AG04449 (cell line): ENCODE data around the gene GALNTL6.

Source experiments
- CTCF ChIA-PET: fragments of 350-600 bp; formaldehyde crosslinking; extraction: SDS; loops from one replicate; lab custom pipeline; 2021; ENCODE audit warnings: antibody characterized with exemption; lab: Yijun Ruan, JAX
- POLR2A ChIA-PET: fragments of 400-600, 350-600 bp; formaldehyde crosslinking; extraction: SDS; loops from one replicate; lab custom pipeline; 2020; ENCODE audit warnings: antibody characterized with exemption, inconsistent platforms; lab: Yijun Ruan, JAX
- DNase-seq: peaks from one replicate; pipeline ENCODE4 v3.0.0-alpha.2; 2010; ENCODE audit warnings: low read depth, low spot score
- H3K4me3 ChIP-seq: 2 replicates; pipeline ENCODE4 v1.5.1; 2011; ENCODE audit warnings: low read depth, mild to moderate bottlenecking, control low read depth, low read length
- CTCF ChIP-seq: IDR thresholded peaks from one replicate; pipeline ENCODE4 v1.5.1; 2011; ENCODE audit warnings: mild to moderate bottlenecking, moderate library complexity, low read length, control low read depth, inconsistent platforms; ENCODE audit not compliant: insufficient read depth; ENCODE audit errors: missing control alignments

GALNTL6 gene

GRCh38 chr4:173009129-173009823 lies 1196.1 kb downstream of the GALNTL6 start:
- ChIA-PET POLR2A (no interaction called here), CTCF (no interaction called here)
- H3K4me3 ChIP-seq = no peak overlapping the region
- no peak for TF ChIP-seq CTCF
- no peak for DNase-seq

GRCh38 chr4:173012608-173013007 lies 1199.4 kb downstream of the GALNTL6 start:
- ChIA-PET POLR2A (no interaction called here), CTCF (interaction anchor here (0.7 to 4.9 kb wide), 32 partner anchors 8 to 943 kb away, joined by 3 to 203 read pairs (median 6); no protein-coding TSS in a partner anchor)
- DNase-seq = no peak
- TF ChIP-seq CTCF = no peak
- H3K4me3 ChIP-seq = no peak overlapping the region

- DNase-seq = no peak
- TF ChIP-seq CTCF = peak; percentile 56
- no peak overlapping the region for H3K4me3 ChIP-seq
- ChIA-PET CTCF (interaction anchor here (0.6 to 4.9 kb wide), 65 partner anchors 8 to 942 kb away, joined by 3 to 203 read pairs (median 4); partner anchors contain the start of genes GALNT7 and SAP30), POLR2A (no interaction called here)
These were observed 1200.2 kb downstream of the GALNTL6 start for GRCh38 chr4:173013232-173013930.

GRCh38 chr4:173014113-173014558 lies 1200.9 kb downstream of the GALNTL6 start:
- no peak for DNase-seq
- CTCF ChIA-PET = interaction anchor here (0.6 to 4.9 kb wide), 60 partner anchors 8 to 941 kb away, joined by 3 to 203 read pairs (median 4); partner anchors contain the start of genes GALNT7 and SAP30
- H3K4me3 ChIP-seq = no peak overlapping the region
- POLR2A ChIA-PET = interaction anchor here (0.6 kb wide), 1 partner anchor 277 kb away, joined by 3 read pairs; no protein-coding TSS in a partner anchor
- peak; percentile 10 for TF ChIP-seq CTCF

GRCh38 chr4:173014836-173015235 lies 1201.6 kb downstream of the GALNTL6 start:
- CTCF ChIA-PET = interaction anchor here (2.1 to 4.9 kb wide), 4 partner anchors 9 to 284 kb away, joined by 9 to 203 read pairs (median 60); no protein-coding TSS in a partner anchor
- no peak for TF ChIP-seq CTCF

GRCh38 chr4:173017802-173018201 lies 1204.6 kb downstream of the GALNTL6 start:
- CTCF ChIA-PET = interaction anchor here (1.3 to 1.4 kb wide), 2 partner anchors 240 to 284 kb away, joined by 4 to 8 read pairs; no protein-coding TSS in a partner anchor
- no peak for TF ChIP-seq CTCF
- POLR2A ChIA-PET = no interaction called here
- H3K4me3 ChIP-seq = no peak overlapping the region
- no peak for DNase-seq

More at GRCh38 chr4:173014836-173015235, 1201.6 kb downstream of the GALNTL6 start:
- POLR2A ChIA-PET = interaction anchor here (0.6 kb wide), 1 partner anchor 277 kb away, joined by 3 read pairs; no protein-coding TSS in a partner anchor
- H3K4me3 ChIP-seq = no peak overlapping the region
- no peak for DNase-seq
